HG03097 (cell line): ENCODE data around the gene PLA2G3.

Experiments used
- ATAC-seq: cut with Tn5 transposase; IDR thresholded peaks from one replicate; pipeline ENCODE4 v1.9.1; 2021; ENCODE audit not compliant: unreplicated experiment, low FRiP score

The PLA2G3 gene

GRCh38 chr22:31148953-31149627, 8.8 kb upstream of the PLA2G3 start:
- no peak for ATAC-seq

- ATAC-seq: no peak
Measured at GRCh38 chr22:31148488-31148887, 8.2 kb upstream of the PLA2G3 start.

- ATAC-seq: no peak
Measured at GRCh38 chr22:31144223-31144622, 3.9 kb upstream of the PLA2G3 start.

DNA sequence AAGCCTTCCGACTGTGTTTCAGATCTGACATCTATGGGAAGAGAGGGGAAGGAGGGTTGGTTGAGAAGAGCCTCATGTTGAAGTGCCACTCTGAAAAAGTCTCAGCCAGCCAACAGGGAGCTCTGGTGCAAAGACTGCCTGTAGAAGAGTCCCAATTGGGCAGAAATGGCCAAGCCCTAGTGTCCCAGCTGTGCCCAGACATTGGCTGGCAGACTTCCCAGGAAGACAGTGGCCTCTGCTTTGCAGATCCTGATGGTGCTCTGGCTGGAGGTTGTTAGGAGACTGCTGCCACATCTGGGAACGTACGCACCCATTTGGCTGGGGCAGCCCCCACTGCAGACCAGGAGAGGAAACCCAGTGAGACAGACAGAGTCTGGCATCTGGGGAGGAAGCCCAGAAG, 3.2 kb upstream of the PLA2G3 start:
- no peak for ATAC-seq

GRCh38 chr22:31143038-31143437, 2.7 kb upstream of the PLA2G3 start:
- ATAC-seq: no peak

DNA sequence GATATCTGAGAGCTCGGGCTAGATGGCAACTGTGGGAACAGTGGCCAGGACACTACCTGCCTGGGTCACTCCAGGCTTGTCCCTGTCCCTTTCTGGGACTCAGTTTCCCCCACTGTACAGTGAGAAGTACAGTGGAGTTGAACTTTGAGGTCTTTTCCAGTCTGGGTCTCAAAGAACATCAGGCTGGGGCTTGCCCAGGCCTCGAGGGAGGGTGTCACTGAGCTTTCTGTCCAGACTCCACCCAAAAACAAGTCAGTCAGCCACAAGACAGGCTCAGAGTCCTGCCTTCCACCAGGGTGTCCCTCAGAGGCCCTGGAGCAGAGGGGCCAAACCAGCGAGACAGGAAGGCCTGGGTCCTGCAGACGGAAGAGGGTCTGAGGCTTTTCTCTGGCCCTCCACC, 2.0 kb upstream of the PLA2G3 start:
- ATAC-seq: no peak

- ATAC-seq: no peak
Measured at GRCh38 chr22:31141551-31141950, 1.2 kb upstream of the PLA2G3 start.

DNA sequence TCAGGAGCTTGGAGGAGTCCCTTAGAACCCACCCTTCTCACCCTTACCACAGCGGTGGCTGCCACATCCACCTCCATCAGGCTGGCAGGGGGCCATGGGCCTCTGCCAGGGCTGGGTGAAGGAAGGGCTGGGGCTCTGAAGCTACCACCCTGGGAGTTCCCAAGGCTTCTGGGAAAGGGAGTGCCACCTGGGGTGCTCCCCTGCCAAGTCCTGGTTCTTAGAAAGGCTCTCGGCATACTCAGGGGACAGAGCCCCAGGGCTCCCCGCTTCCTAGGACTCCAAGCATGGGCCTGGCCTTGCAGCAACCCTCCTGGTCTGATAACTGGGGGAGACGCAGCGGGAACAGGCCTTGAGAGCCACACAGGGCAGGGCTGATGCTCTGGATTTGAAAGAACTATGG, 438 bp upstream of the PLA2G3 start:
- ATAC-seq: no peak

DNA sequence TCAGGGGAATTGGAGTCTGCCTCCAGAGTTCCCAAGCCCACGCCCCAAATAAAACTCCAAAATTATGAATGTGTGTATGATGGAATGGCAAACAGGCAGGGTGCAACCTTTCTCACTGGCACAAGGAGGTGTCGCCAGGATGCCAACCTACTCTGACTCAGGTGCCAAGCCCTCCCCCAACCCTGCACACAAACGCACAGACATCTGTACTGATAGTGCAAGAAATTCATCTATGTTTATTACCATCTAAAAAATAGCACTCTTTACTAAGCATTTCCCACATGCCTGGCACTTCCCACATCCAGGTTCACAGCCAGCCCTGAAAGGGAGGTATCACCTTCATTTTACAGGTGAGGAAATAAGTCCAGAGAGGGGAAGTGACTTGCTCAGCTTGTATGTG, 1.2 kb downstream of the PLA2G3 start:
- ATAC-seq: no peak

DNA sequence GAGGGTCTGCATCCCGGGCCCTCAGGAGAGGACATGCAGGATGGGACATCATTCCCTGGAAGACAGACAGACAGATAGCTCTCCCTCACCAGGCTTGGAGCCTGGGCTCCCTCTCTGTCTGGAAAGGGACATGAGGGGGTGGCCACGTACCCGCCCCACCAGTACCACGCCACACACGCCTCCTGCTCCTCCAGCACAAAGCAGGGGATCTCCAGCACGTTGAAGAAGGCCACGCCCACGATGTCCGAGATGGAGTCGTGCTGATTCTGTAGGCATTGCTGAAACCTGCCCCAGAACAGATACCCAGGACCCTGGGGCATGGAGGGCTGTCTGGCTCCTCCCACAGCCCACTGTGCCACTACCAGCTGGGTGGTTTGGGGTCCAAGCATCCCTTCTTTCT, 2.2 kb downstream of the PLA2G3 start:
- ATAC-seq: no peak

- no peak for ATAC-seq
Measured at GRCh38 chr22:31137721-31138120, 2.6 kb downstream of the PLA2G3 start.

GRCh38 chr22:31136711-31137110, 3.6 kb downstream of the PLA2G3 start:
- no peak for ATAC-seq

DNA sequence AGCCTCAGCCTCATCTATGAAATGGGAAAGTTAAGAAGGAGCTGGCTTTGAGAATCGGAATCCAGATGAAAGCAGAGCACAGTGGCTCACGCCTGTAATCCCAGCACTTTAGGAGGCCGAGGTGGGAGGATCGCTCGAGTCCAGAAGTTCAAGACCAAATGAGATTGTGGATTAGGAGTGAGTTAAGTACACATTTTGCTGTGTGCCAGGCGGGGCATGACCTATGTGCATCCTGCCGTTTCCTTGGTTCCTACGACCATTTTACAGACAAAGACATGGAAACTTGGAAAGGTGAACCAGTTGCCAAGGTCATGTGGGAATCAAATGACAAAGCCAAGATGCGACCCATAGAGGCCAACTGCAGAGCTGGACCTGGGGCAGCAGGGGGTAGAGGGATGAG, 4.2 kb downstream of the PLA2G3 start:
- ATAC-seq: no peak

GRCh38 chr22:31135706-31136105, 4.6 kb downstream of the PLA2G3 start:
- ATAC-seq: no peak

DNA sequence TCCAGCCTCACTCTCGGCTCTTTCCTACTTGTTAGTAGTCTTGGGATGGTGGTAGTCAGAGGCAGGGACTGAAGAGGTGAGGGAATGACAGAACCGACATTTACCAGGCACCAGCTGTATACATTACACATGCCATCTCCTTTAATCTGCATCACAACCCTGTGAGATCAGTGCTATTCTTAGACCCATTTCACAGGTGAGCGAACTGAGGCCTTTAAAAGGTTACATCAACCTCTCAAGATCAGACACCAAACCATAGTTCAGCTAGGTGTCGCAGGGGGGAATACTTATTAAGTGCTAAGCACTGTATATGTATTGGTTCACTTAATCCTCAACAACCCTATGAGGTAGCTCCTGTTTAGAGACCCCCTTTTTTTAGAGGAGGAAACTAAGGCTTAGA, 5.6 kb downstream of the PLA2G3 start:
- no peak for ATAC-seq

DNA sequence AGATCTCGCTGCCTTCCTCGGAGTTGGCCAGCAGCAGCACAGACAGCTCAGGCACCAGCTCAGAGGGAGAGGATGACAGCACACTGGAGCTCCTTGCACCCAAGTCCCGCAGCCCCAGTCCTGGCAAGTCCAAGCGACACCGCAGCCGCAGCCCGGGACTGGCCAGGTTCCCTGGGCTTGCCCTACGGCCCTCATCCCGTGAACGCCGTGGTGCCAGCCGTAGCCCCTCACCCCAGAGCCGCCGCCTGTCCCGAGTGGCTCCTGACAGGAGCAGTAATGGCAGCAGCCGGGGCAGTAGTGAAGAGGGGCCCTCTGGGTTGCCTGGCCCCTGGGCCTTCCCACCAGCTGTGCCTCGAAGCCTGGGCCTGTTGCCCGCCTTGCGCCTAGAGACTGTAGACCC, 6.4 kb downstream of the PLA2G3 start:
- ATAC-seq: no peak

DNA sequence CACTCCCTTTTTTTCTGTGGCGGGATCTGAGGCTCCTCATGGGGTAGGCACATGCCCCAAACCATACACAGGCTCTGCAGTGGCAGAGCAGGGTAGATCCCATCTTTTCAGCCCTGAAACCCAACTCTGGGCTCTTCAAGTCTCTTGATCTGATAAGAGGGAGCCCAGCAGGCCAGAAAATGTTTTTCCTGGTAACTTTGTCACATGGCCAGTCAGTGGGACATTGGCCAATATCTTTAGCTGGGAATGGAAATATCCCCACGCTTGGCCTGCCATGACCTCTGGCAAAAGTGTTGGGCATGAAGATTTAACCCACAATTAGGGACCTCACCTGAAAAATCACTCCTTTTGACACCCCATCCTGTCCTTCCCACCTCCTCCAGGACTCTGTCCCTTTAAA, 9.4 kb downstream of the PLA2G3 start:
- ATAC-seq: no peak

DNA sequence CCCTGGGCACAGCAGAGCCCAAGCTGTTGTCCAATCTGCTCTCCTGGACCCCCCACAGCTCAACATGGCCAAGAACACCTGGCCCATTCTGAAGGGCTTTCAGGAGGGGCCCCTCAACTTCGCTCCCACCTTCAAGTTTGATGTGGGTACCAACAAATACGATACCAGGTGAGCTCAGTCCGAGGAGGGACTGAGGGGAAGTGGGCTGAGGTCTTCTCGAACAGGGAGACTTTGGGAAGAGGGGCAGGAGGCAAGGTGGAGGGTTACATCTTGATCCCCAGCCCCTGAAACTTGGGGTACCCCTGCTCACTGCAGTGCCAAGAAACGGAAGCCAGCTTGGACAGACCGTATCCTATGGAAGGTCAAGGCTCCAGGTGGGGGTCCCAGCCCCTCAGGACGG, 12.2 kb downstream of the PLA2G3 start:
- no peak for ATAC-seq

GRCh38 chr22:31127181-31127772, 13.0 kb downstream of the PLA2G3 start:
- ATAC-seq: no peak

DNA sequence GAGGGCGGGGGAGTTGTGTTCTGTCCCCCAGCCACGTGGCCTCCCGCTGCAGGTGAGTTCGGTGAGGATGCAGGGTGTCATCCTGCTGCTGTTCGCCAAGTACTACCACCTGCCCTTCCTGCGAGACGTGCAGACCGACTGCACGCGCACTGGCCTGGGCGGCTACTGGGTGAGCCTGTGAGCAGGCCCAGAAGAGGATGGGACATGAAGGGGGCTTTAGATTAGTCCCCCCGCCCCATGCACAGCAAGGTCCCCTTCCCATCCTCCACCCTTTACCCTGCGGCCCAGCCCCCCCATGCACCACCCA, 13.5 kb downstream of the PLA2G3 start:
- ATAC-seq: no peak

- no peak for ATAC-seq
Measured at GRCh38 chr22:31126128-31126868, 14.0 kb downstream of the PLA2G3 start.

GRCh38 chr22:31125521-31126117, 14.7 kb downstream of the PLA2G3 start:
- ATAC-seq: no peak
